SK-N-SH (cell line): ENCODE measurements around the gene POU6F2. TPM values are rescaled to one million over a fixed set of nuclear protein-coding genes. Genes with fewer than 3 reads are reported as not detected.

ENCODE experiments used
- CTCF ChIA-PET: fragments of 300-600, 350-600 bp; formaldehyde crosslinking; extraction: SDS; loops from one replicate; lab custom pipeline; 2021; lab: Yijun Ruan, JAX
- POLR2A ChIA-PET: fragments of 350-600 bp; sonication (Branson Sonifier 250); formaldehyde crosslinking; extraction: SDS; loops from one replicate; lab custom pipeline; 2020; ENCODE audit warnings: antibody characterized with exemption, inconsistent platforms; lab: Yijun Ruan, JAX
- DNase-seq: peaks from one replicate; pipeline ENCODE4 v3.0.0; 2012
- H2AFZ ChIP-seq: fragments of 200-600 bp; sonication (generic); 2 replicates; pipeline ENCODE4 v1.8.1; 2016; ENCODE audit warnings: antibody characterized with exemption, mild to moderate bottlenecking, low read depth
- H3F3A ChIP-seq: fragments of 200-600 bp; sonication (generic); replicated peaks from 2 replicates; pipeline ENCODE3; 2016; ENCODE audit warnings: antibody characterized with exemption, mild to moderate bottlenecking; ENCODE audit not compliant: insufficient read depth
- H3K27ac ChIP-seq, 2 experiments: fragments of 200-500 bp in 1 of 2; fragments of 200-600 bp in 1 of 2; sonication (Bioruptor generic) in 1 of 2; sonication (generic), shearing (Covaris generic) in 1 of 2; 2 replicates each; pipeline versions ENCODE4 v1.5.1 to v1.6.1; 2014 to 2016; ENCODE audit warnings: low read depth in 2 of 2, inconsistent platforms in 1 of 2, low read length in 1 of 2, mild to moderate bottlenecking in 1 of 2, mixed read lengths in 1 of 2
- H3K27me3 ChIP-seq: fragments of 200-600 bp; sonication (generic), shearing (Covaris generic); 2 replicates; pipeline ENCODE4 v1.6.1; 2016; ENCODE audit warnings: mixed run types; ENCODE audit not compliant: insufficient read depth
- H3K36me3 ChIP-seq, 2 experiments: fragments of 200-500 bp in 1 of 2; fragments of 200-600 bp in 1 of 2; sonication (Bioruptor generic) in 1 of 2; sonication (generic) in 1 of 2; replicated peaks in 1 of 2; 2 replicates each; pipeline versions ENCODE3 to v1.5.1; 2014 to 2016; ENCODE audit warnings: low read length in 1 of 2, mild to moderate bottlenecking in 1 of 2; ENCODE audit not compliant: insufficient read depth in 2 of 2, control insufficient read depth in 1 of 2
- H3K4me1 ChIP-seq, 2 experiments: fragments of 200-500 bp in 1 of 2; fragments of 200-600 bp in 1 of 2; sonication (Bioruptor generic) in 1 of 2; sonication (generic), shearing (Covaris generic) in 1 of 2; 2 replicates each; pipeline versions ENCODE4 v1.5.1 to v1.6.1; 2014 to 2016; ENCODE audit warnings: low read depth in 1 of 2, low read length in 1 of 2, mixed run types in 1 of 2; ENCODE audit not compliant: insufficient read depth in 2 of 2, control insufficient read depth in 1 of 2
- H3K4me2 ChIP-seq: fragments of 200-600 bp; sonication (generic), shearing (Covaris generic); 2 replicates; pipeline ENCODE4 v1.6.1; 2017; ENCODE audit warnings: mixed run types
- H3K4me3 ChIP-seq, 2 experiments: fragments of 200-500 bp in 1 of 2; fragments of 200-600 bp in 1 of 2; sonication (Bioruptor generic) in 1 of 2; sonication (generic), shearing (Covaris generic) in 1 of 2; 2 replicates each; pipeline versions ENCODE4 v1.5.1 to v1.8.1; 2014 to 2016; ENCODE audit warnings: low read depth in 2 of 2, inconsistent platforms in 1 of 2, low read length in 1 of 2, mild to moderate bottlenecking in 1 of 2, mixed read lengths in 1 of 2, moderate library complexity in 1 of 2
- H3K79me2 ChIP-seq: fragments of 200-600 bp; sonication (generic); 2 replicates; pipeline ENCODE4 v1.8.1; 2017; ENCODE audit warnings: mild to moderate bottlenecking; ENCODE audit not compliant: insufficient read depth
- H3K9ac ChIP-seq: fragments of 200-600 bp; sonication (generic); 2 replicates; pipeline ENCODE4 v1.6.1; 2017; ENCODE audit warnings: mixed run types
- H3K9me2 ChIP-seq: fragments of 200-600 bp; sonication (generic); 2 replicates; pipeline ENCODE4 v1.6.1; 2017; ENCODE audit warnings: mixed run types
- H3K9me3 ChIP-seq: fragments of 200-600 bp; sonication (generic); 2 replicates; pipeline ENCODE4 v1.6.1; 2017; ENCODE audit warnings: mixed run types, mild to moderate bottlenecking, moderate library complexity
- H4K20me1 ChIP-seq: fragments of 200-600 bp; sonication (generic); 2 replicates; pipeline ENCODE4 v1.6.1; 2017; ENCODE audit warnings: mild to moderate bottlenecking, mixed run types; ENCODE audit not compliant: insufficient read depth
- EZH2phosphoT487 ChIP-seq: fragments of 200-600 bp; sonication (generic); IDR thresholded peaks from 2 replicates; pipeline ENCODE4 v1.6.1; 2017; ENCODE audit warnings: low read depth, mixed run types, mild to moderate bottlenecking, antibody characterized with exemption, moderate library complexity, borderline replicate concordance
- FOXM1 ChIP-seq: IDR thresholded peaks from 2 replicates; pipeline ENCODE4 v1.4.0; 2012; ENCODE audit warnings: low read depth, mild to moderate bottlenecking
- GATA2 ChIP-seq: sonication (generic); formaldehyde crosslinking; IDR thresholded peaks from 2 replicates; pipeline ENCODE4 v1.5.0; 2020; ENCODE audit warnings: mild to moderate bottlenecking, missing genetic modification reagents
- POLR2AphosphoS5 ChIP-seq: IDR thresholded peaks from 2 replicates; pipeline ENCODE4 v1.6.1; 2012; ENCODE audit warnings: low read depth, low read length
- RCOR1 ChIP-seq: fragments of 150-350 bp; IDR thresholded peaks from 2 replicates; pipeline ENCODE4 v1.6.1; 2017; ENCODE audit warnings: antibody characterized with exemption, low read length
- SIN3A ChIP-seq: IDR thresholded peaks from 2 replicates; pipeline ENCODE4 v1.6.1; 2012; ENCODE audit warnings: low read depth, mild to moderate bottlenecking, low read length, moderate library complexity, borderline replicate concordance
- TCF12 ChIP-seq: IDR thresholded peaks from 2 replicates; pipeline ENCODE4 v1.4.0; 2012
- USF2 ChIP-seq: fragments of 150-350 bp; IDR thresholded peaks from 2 replicates; pipeline ENCODE4 v1.6.1; 2017; ENCODE audit warnings: antibody characterized with exemption, low read length, low read depth, borderline replicate concordance
- YY1 ChIP-seq: IDR thresholded peaks from 2 replicates; pipeline ENCODE4 v1.4.0; 2012; ENCODE audit warnings: low read depth, mild to moderate bottlenecking
- WGBS: methylation state at CpG from one replicate; pipeline ENCODE4 v1.1.6; 2017; ENCODE audit warnings: low lambda C conversion rate; 5-methylcytosine and 5-hydroxymethylcytosine counted together
- polyA plus RNA-seq, 3 experiments: library from polyadenylated mRNA; depleted of rRNA; stranded (reverse); fragments of >200 nt; gene quantifications; 2 replicates each; pipeline ENCODE4 v1.2.3, GENCODE V29; 2012
- TF ChIP-seq, protein P1 (sequence below): IDR thresholded peaks from 2 replicates; pipeline ENCODE4 v1.6.1; 2012; ENCODE audit warnings: mild to moderate bottlenecking, low read depth, low read length, moderate library complexity
- TF ChIP-seq, protein P2 (sequence below): IDR thresholded peaks from 2 replicates; pipeline ENCODE4; 2012

POU6F2 gene
- polyA plus RNA-seq, 1 of the 3 experiments (the other 2 are of a cell fraction): under 0.01 TPM

DNA sequence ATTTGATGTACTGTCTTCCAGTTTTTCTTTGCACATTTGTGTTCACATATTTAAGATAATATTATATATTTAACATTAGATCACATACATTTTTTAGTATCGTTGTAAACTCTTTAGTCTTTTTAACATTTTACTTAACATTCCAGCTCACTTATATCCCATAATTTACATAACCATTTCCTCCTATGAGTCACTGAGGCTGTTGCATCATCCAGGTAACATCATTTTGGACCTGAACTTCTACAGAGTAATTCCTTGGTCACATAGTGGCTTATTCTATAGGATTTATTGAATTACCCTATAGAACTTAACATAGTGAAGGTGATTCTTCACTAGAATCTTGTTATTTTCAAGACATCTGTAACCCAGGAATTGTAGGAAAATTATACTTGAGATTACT is 194.4 kb downstream of the POU6F2 start (continued):
- TF ChIP-seq, protein P1, sequence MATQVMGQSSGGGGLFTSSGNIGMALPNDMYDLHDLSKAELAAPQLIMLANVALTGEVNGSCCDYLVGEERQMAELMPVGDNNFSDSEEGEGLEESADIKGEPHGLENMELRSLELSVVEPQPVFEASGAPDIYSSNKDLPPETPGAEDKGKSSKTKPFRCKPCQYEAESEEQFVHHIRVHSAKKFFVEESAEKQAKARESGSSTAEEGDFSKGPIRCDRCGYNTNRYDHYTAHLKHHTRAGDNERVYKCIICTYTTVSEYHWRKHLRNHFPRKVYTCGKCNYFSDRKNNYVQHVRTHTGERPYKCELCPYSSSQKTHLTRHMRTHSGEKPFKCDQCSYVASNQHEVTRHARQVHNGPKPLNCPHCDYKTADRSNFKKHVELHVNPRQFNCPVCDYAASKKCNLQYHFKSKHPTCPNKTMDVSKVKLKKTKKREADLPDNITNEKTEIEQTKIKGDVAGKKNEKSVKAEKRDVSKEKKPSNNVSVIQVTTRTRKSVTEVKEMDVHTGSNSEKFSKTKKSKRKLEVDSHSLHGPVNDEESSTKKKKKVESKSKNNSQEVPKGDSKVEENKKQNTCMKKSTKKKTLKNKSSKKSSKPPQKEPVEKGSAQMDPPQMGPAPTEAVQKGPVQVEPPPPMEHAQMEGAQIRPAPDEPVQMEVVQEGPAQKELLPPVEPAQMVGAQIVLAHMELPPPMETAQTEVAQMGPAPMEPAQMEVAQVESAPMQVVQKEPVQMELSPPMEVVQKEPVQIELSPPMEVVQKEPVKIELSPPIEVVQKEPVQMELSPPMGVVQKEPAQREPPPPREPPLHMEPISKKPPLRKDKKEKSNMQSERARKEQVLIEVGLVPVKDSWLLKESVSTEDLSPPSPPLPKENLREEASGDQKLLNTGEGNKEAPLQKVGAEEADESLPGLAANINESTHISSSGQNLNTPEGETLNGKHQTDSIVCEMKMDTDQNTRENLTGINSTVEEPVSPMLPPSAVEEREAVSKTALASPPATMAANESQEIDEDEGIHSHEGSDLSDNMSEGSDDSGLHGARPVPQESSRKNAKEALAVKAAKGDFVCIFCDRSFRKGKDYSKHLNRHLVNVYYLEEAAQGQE: no peak

DNA sequence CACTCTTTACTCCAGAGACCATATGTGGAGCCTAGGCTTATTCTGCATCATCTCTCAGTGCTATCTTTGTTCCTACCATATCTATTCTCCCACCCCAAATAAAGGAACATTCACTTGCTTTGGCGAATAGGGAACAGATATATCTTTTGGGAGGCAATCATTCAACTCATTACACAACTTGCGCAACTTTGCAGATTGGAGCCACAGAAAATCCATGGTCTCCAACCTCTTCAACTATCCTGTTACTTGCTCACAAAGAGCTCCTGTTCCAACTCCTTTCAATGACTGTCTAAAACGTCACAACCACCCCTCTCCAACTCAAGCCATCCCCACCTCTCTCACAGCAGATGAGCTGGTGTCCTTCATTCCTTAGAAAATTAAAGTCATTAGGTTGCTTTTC is 203.7 kb downstream of the POU6F2 start:
- no peaks in the 10 kb centered on the region for H4K20me1 ChIP-seq
- TF ChIP-seq EZH2phosphoT487: no peak
- TF ChIP-seq TCF12: no peak
- no peak for TF ChIP-seq FOXM1
- TF ChIP-seq YY1: no peak
- TF ChIP-seq GATA2 (CRISPR knock-in tag): no peak
- TF ChIP-seq SIN3A: no peak
- no peak for TF ChIP-seq RCOR1
- TF ChIP-seq, protein P2, sequence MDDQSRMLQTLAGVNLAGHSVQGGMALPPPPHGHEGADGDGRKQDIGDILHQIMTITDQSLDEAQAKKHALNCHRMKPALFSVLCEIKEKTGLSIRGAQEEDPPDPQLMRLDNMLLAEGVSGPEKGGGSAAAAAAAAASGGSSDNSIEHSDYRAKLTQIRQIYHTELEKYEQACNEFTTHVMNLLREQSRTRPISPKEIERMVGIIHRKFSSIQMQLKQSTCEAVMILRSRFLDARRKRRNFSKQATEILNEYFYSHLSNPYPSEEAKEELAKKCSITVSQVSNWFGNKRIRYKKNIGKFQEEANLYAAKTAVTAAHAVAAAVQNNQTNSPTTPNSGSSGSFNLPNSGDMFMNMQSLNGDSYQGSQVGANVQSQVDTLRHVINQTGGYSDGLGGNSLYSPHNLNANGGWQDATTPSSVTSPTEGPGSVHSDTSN: no peak
- no peak for TF ChIP-seq USF2
- no peak for TF ChIP-seq POLR2AphosphoS5
- H3K9me3 ChIP-seq: no peaks in the 10 kb centered on the region
- H3K4me1 ChIP-seq: no peaks in the 10 kb centered on the region
- no peaks in the 10 kb centered on the region for H3K36me3 ChIP-seq
- no peak for DNase-seq
- ChIA-PET CTCF (interaction anchor here (1.0 kb wide), 1 partner anchor 80 kb away, joined by 3 read pairs; no protein-coding TSS in a partner anchor), POLR2A (no interaction called here)
- H3K27me3 ChIP-seq: peaks cover 22% of the 10 kb centered on the region; the same call in 1 of the 2 replicates
- WGBS: 29% methylated on average over 3 of the region's 3 CpGs
- no peaks in the 10 kb centered on the region for H3F3A ChIP-seq
- no peaks in the 10 kb centered on the region for H3K9me2 ChIP-seq
- no peak overlapping the region for H2AFZ ChIP-seq
- no peak overlapping the region for H3K27ac ChIP-seq
- H3K4me2 ChIP-seq: no peak overlapping the region
- H3K9ac ChIP-seq: no peak overlapping the region
- H3K79me2 ChIP-seq: no peaks in the 10 kb centered on the region
- no peak overlapping the region for H3K4me3 ChIP-seq
